Suprapubic skin (tissue), 4 donors: ENCODE results near the gene FKBP2. TPM values are rescaled to one million over a fixed set of nuclear protein-coding genes. Genes with fewer than 3 reads are reported as not detected.

Experiments
- DNase-seq, 2 donors: peaks; one replicate each; pipeline ENCODE4 v3.0.0-alpha.2; 2019; ENCODE audit warnings: low spot score in 2 of 2
- H3K27ac ChIP-seq: fragments of 200-600 bp; sonication (generic); one replicate; pipeline ENCODE4 v1.5.1; 2019
- H3K27me3 ChIP-seq: fragments of 200-600 bp; sonication (generic); one replicate; pipeline ENCODE4 v1.5.1; 2019
- H3K36me3 ChIP-seq: fragments of 200-600 bp; sonication (generic); one replicate; pipeline ENCODE4 v1.5.1; 2019
- H3K4me1 ChIP-seq: fragments of 200-600 bp; sonication (generic); one replicate; pipeline ENCODE4 v1.5.1; 2019
- H3K4me3 ChIP-seq: fragments of 200-600 bp; sonication (generic); one replicate; pipeline ENCODE4 v1.5.1; 2019; ENCODE audit warnings: mild to moderate bottlenecking
- H3K9me3 ChIP-seq: fragments of 200-600 bp; sonication (generic); one replicate; pipeline ENCODE4 v1.5.1; 2019
- EP300 ChIP-seq: sonication (generic); formaldehyde crosslinking; IDR thresholded peaks from one replicate; pipeline ENCODE4 v1.6.1; 2017; ENCODE audit warnings: antibody characterized with exemption
- POLR2A ChIP-seq, 2 donors: fragments of 450-650 bp; IDR thresholded peaks; one replicate each; pipeline ENCODE4 v1.6.1; 2017; ENCODE audit warnings: antibody characterized with exemption in 2 of 2, mild to moderate bottlenecking in 2 of 2, moderate library complexity in 2 of 2
- POLR2AphosphoS5 ChIP-seq, 3 donors: sonication (generic); formaldehyde crosslinking; IDR thresholded peaks; one replicate each; pipeline ENCODE4 v1.6.1; 2017; ENCODE audit warnings: antibody characterized with exemption in 3 of 3
- WGBS: methylation state at CpG from one replicate; pipeline ENCODE4 v1.1.5; 2018; 5-methylcytosine and 5-hydroxymethylcytosine counted together
- total RNA-seq, 4 donors: library from RNA; depleted of rRNA; stranded (reverse); fragments of >200 nt; gene quantifications; one replicate each; pipeline ENCODE4 v1.1.0, GENCODE V29; 2016
- TF ChIP-seq, protein P1 (sequence below), 2 donors: fragments of 200-600 bp in 1 of 2; fragments of 450-650 bp in 1 of 2; sonication (generic) in 1 of 2; IDR thresholded peaks; one replicate each; pipeline ENCODE4 v1.5.1; 2016 to 2019; ENCODE audit warnings: antibody characterized with exemption in 2 of 2, mild to moderate bottlenecking in 1 of 2, moderate library complexity in 1 of 2

FKBP2 gene
- total RNA-seq, 4 donors from 2014 or later, result 43.9 to 64.7 (median 53.4) TPM

DNA sequence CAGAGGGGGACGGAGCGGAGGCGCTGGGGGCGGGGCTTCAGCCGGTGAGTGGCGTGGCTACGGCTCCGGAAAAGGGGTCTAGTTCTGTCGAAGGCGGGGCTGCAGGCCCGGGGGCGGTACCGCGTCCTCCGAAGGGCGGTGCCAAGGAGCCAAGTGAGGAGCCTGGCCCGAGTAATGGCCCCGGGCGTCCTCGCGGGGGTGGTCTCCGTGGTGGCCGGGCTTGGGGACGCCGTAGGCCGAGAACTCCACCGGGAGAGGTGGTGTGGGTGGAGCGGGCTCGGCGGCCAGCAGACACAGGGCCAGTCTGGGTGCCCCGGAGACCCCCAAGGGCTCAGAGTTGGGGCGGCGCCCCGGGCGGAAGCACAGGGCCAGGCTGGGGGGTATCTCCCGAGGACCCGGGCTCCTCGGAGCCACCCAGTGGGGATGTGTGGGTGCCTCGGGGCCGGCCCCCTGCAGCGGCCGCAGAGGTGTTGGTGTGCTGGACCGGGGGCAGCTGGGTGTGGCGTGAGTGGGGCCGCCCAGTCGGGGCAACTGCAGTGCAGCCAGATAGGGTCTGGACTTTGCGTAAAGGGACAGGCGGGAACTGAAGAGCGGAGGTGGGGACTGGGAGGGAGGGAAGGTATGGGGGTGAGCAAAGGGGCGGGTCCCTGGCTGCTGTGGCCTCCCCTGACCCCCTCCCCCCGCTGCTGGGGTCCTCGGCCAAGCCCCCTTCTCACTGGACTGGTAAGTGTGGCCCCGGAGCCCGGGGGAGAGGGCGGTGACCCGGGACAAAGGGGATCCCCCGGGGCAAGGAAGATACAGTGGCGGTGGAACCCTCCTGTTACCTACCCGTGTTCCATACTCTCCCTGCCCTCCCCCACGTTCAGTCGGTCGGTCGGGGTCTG lies 838 bp downstream of the FKBP2 start:
- Histone ChIP-seq H3K4me1 (peaks cover 80% of the 10 kb centered on the region), H3K36me3 (peaks cover 32% of the 10 kb centered on the region), H3K27ac (peak overlapping the region; percentile 97), H3K4me3 (peak overlapping the region; percentile 84), H3K9me3 (no peaks in the 10 kb centered on the region), H3K27me3 (no peaks in the 10 kb centered on the region)
- WGBS, result 0% methylated on average over 20 of the region's 63 CpGs
- DNase-seq, result peak in 1 of 2 donors; percentile 86
- TF ChIP-seq EP300 (no peak), POLR2AphosphoS5 (IDR thresholded peaks at IDR 0.05) (peak in 1 of 3 donors; percentile 25), POLR2A (IDR thresholded peaks at IDR 0.05) (no peak)
- TF ChIP-seq, protein P1, sequence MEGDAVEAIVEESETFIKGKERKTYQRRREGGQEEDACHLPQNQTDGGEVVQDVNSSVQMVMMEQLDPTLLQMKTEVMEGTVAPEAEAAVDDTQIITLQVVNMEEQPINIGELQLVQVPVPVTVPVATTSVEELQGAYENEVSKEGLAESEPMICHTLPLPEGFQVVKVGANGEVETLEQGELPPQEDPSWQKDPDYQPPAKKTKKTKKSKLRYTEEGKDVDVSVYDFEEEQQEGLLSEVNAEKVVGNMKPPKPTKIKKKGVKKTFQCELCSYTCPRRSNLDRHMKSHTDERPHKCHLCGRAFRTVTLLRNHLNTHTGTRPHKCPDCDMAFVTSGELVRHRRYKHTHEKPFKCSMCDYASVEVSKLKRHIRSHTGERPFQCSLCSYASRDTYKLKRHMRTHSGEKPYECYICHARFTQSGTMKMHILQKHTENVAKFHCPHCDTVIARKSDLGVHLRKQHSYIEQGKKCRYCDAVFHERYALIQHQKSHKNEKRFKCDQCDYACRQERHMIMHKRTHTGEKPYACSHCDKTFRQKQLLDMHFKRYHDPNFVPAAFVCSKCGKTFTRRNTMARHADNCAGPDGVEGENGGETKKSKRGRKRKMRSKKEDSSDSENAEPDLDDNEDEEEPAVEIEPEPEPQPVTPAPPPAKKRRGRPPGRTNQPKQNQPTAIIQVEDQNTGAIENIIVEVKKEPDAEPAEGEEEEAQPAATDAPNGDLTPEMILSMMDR (IDR thresholded peaks at IDR 0.05), result no peak

DNA sequence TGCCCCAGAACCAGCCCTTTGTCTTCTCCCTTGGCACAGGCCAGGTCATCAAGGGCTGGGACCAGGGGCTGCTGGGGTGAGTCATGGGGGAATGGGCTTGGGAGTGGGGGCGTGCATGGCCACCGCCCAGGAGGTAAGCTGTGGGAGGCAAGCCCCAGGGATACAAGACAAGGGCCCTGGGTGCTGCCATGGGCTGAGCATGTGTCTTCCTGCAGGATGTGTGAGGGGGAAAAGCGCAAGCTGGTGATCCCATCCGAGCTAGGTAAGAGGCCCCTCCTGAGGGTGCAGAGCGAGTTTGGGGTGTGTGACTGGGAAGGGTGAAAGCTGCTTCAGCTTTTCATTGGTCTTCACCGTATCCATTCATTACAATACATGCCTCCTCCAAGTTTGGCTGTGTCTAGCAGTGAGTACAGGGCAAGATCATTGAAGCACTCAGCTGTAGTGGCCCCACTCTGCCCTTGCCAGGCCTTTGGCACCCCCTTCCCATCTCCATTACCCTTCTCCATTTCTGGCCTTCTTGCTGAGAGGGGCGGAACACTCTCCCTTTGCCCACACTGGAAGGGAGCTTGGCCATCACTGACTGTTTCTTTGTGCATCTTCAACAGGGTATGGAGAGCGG lies 2.5 kb downstream of the FKBP2 start:
- H3K4me1 ChIP-seq, result peaks cover 74% of the 10 kb centered on the region
- no peak overlapping the region for H3K27ac ChIP-seq
- no peak for DNase-seq
- no peak overlapping the region for H3K4me3 ChIP-seq
- no peaks in the 10 kb centered on the region for H3K27me3 ChIP-seq
- no peaks in the 10 kb centered on the region for H3K9me3 ChIP-seq
- 85% methylated on average over 6 of the region's 8 CpGs for WGBS
- TF ChIP-seq POLR2A (IDR thresholded peaks at IDR 0.05) (no peak), EP300 (no peak), POLR2AphosphoS5 (IDR thresholded peaks at IDR 0.05) (no peak)
- TF ChIP-seq, protein P1 (IDR thresholded peaks at IDR 0.05), result no peak
- peaks cover 21% of the 10 kb centered on the region for H3K36me3 ChIP-seq

GRCh38 chr11:64244107-64244506 lies 3.2 kb downstream of the FKBP2 start:
- TF ChIP-seq EP300 (no peak), POLR2A (IDR thresholded peaks at IDR 0.05) (no peak), POLR2AphosphoS5 (IDR thresholded peaks at IDR 0.05) (no peak)
- TF ChIP-seq, protein P1 (IDR thresholded peaks at IDR 0.05), result no peak
- H3K4me1 ChIP-seq, result peaks cover 67% of the 10 kb centered on the region
- H3K9me3 ChIP-seq, result no peaks in the 10 kb centered on the region
- H3K27ac ChIP-seq, result no peak overlapping the region
- no peak overlapping the region for H3K4me3 ChIP-seq
- WGBS, result 59% methylated on average over 5 of the region's 5 CpGs
- DNase-seq, result no peak
- no peaks in the 10 kb centered on the region for H3K27me3 ChIP-seq
- H3K36me3 ChIP-seq, result peaks cover 14% of the 10 kb centered on the region

DNA sequence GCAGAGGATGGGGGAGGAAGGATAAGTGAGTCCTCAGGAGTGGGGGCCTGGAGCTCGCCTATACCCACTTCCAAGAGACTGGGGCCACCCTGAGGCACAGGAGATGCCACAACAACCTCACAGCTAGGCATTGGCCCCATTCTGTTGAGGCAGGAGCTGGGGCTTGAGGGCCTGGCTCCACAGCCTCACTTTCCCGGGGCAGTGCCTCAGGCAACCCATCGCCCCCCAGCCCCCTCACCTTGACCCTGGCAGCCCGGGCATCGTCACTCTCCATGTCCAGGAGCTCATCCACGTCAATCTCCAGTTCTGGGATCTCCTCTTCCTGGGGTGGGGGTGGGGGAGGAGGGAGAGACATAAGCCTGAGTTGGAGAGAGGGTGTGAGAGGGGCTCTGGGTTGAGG lies 4.1 kb downstream of the FKBP2 start:
- DNase-seq, result no peak
- Histone ChIP-seq H3K36me3 (peaks cover 12% of the 10 kb centered on the region), H3K4me1 (peaks cover 59% of the 10 kb centered on the region), H3K27ac (peak overlapping the region; percentile 91), H3K27me3 (no peaks in the 10 kb centered on the region), H3K9me3 (no peaks in the 10 kb centered on the region), H3K4me3 (peak overlapping the region; percentile 75)
- WGBS, result 40% methylated on average over 2 of the region's 6 CpGs
- TF ChIP-seq, protein P1 (IDR thresholded peaks at IDR 0.05), result no peak
- TF ChIP-seq POLR2AphosphoS5 (IDR thresholded peaks at IDR 0.05) (no peak), EP300 (no peak), POLR2A (IDR thresholded peaks at IDR 0.05) (no peak)

- Histone ChIP-seq H3K27ac (peak overlapping the region; percentile 91), H3K4me3 (peak overlapping the region; percentile 75), H3K4me1 (peaks cover 56% of the 10 kb centered on the region), H3K9me3 (no peaks in the 10 kb centered on the region), H3K36me3 (peaks cover 12% of the 10 kb centered on the region), H3K27me3 (no peaks in the 10 kb centered on the region)
- WGBS, result 7% methylated on average over 2 of the region's 6 CpGs
- TF ChIP-seq POLR2A (IDR thresholded peaks at IDR 0.05), result no peak
- TF ChIP-seq, protein P1 (IDR thresholded peaks at IDR 0.05), result no peak
- no peak for TF ChIP-seq POLR2AphosphoS5 (IDR thresholded peaks at IDR 0.05)
- no peak for TF ChIP-seq EP300
- DNase-seq, result no peak
These were observed 4.5 kb downstream of the FKBP2 start for GRCh38 chr11:64245401-64245796.
